Stimulated activated memory B cell treated with anti-CD40 and anti-IgM and Interleukin-4, amounts not matched to agents 10 μg/mL and 1 μg/mL and 100 μg/mL, for 72 hours (primary cell): ENCODE measurements around the gene LONP1.
"Not testable (repeated sequence)": the region's sequence is repeated elsewhere in the genome, so short reads cannot be mapped to it uniquely, and the experiment has no call there.

ENCODE experiments used
- ATAC-seq: fragments of 150-1000 bp; cut with Tn5 transposase; 2 replicates; pipeline ENCODE4 v1.10.0; 2021
- H3K27ac Mint-ChIP-seq: one replicate; pipeline ENCODE4 v1.8.0; 2022; ENCODE audit warnings: mild to moderate bottlenecking, mixed read lengths
- H3K27me3 Mint-ChIP-seq: one replicate; pipeline ENCODE4 v1.8.0; 2022; ENCODE audit warnings: mixed read lengths
- H3K36me3 Mint-ChIP-seq: one replicate; pipeline ENCODE4 v1.8.0; 2022; ENCODE audit warnings: mixed read lengths
- H3K4me1 Mint-ChIP-seq: one replicate; pipeline ENCODE4 v1.8.0; 2022; ENCODE audit warnings: mixed read lengths
- H3K4me3 Mint-ChIP-seq: one replicate; pipeline ENCODE4 v1.8.0; 2022; ENCODE audit warnings: mild to moderate bottlenecking, moderate library complexity, mixed read lengths
- H3K9me3 Mint-ChIP-seq: one replicate; pipeline ENCODE4 v1.8.0; 2022; ENCODE audit warnings: mixed read lengths

Gene LONP1, protein sequence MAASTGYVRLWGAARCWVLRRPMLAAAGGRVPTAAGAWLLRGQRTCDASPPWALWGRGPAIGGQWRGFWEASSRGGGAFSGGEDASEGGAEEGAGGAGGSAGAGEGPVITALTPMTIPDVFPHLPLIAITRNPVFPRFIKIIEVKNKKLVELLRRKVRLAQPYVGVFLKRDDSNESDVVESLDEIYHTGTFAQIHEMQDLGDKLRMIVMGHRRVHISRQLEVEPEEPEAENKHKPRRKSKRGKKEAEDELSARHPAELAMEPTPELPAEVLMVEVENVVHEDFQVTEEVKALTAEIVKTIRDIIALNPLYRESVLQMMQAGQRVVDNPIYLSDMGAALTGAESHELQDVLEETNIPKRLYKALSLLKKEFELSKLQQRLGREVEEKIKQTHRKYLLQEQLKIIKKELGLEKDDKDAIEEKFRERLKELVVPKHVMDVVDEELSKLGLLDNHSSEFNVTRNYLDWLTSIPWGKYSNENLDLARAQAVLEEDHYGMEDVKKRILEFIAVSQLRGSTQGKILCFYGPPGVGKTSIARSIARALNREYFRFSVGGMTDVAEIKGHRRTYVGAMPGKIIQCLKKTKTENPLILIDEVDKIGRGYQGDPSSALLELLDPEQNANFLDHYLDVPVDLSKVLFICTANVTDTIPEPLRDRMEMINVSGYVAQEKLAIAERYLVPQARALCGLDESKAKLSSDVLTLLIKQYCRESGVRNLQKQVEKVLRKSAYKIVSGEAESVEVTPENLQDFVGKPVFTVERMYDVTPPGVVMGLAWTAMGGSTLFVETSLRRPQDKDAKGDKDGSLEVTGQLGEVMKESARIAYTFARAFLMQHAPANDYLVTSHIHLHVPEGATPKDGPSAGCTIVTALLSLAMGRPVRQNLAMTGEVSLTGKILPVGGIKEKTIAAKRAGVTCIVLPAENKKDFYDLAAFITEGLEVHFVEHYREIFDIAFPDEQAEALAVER

GRCh38 chr19:5719961-5720790 is at the start of gene LONP1, which contains the start of gene CATSPERD:
Gene LONP1 (minus strand): TSS chr19:5720146. CDS start chr19:5720132, 14 bp downstream.
Gene CATSPERD (plus strand): TSS chr19:5720637. CDS start chr19:5720738, 101 bp downstream.
- peak within 1 kb of the TSS; percentile 94 for H3K4me3 Mint-ChIP-seq
- peak within 1 kb of the TSS; percentile 97 for H3K27ac Mint-ChIP-seq
- no peaks in the 10 kb centered on the region for H3K36me3 Mint-ChIP-seq
- ATAC-seq, result peak; percentile 96
- H3K4me1 Mint-ChIP-seq, result peaks cover 24% of the 10 kb centered on the region
- H3K27me3 Mint-ChIP-seq, result no peaks in the 10 kb centered on the region
- no peaks in the 10 kb centered on the region for H3K9me3 Mint-ChIP-seq

GRCh38 chr19:5767949-5768348 is 48.0 kb upstream of the LONP1 start:
- H3K4me3 Mint-ChIP-seq, result no peak overlapping the region
- ATAC-seq, result no peak
- peaks cover 10% of the 10 kb centered on the region for H3K27me3 Mint-ChIP-seq
- H3K36me3 Mint-ChIP-seq, result no peaks in the 10 kb centered on the region
- no peak overlapping the region for H3K27ac Mint-ChIP-seq
- H3K9me3 Mint-ChIP-seq, result peaks cover under 1% of the 10 kb centered on the region
- H3K4me1 Mint-ChIP-seq, result no peaks in the 10 kb centered on the region

DNA sequence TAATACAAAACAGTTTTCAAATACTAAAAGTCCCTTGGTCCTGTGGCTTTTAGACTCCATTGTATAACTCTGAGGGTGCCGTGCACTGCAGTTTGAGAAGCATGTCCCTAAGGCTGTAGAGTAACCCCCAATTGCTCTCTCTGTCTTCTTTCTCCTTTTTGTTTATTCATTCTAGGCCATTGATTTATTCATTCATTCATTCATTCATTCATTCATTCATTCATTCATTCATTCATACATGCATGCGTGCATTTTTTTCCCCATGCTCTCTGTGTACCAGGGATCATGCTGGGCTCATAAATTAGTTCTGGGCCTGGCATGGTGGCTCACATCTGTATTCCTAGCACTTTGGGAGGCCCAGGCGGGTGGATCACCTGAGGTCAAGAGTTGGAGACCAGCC is 45.3 kb upstream of the LONP1 start:
- Mint-ChIP-seq H3K4me3 (no peak overlapping the region), H3K27ac (no peak overlapping the region), H3K9me3 (peaks cover 8% of the 10 kb centered on the region), H3K4me1 (no peaks in the 10 kb centered on the region), H3K36me3 (no peaks in the 10 kb centered on the region), H3K27me3 (peaks cover 11% of the 10 kb centered on the region)
- no peak for ATAC-seq

DNA sequence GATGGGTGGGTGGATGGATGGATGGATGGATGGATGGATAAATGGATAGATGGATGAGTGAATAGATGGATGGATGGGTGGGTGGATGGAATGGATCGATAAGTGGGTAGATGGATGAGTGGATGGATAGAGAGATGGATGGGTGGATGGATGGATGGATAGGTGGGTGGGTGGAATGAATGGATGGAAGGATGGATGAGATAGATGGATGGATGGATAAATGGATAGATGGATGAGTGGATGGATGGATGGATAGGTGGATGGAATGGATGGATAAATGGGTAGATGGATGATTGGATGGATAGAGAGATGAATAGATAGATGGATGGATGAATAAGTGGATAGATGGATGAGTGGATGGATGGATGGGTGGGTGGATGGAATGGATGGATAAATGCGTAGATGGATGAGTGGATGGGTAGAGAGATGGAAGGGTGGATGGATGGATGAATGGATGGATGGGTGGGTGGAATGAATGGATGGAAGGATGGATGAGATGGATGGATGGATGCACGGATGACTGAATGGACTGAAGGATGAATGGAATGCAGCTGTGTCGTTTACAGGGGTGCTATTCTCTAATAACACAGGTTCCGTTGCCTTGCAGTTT is 42.8 kb upstream of the LONP1 start:
- Mint-ChIP-seq H3K36me3 (no peaks in the 10 kb centered on the region), H3K27ac (no peak overlapping the region), H3K9me3 (peaks cover 8% of the 10 kb centered on the region), H3K4me1 (no peaks in the 10 kb centered on the region), H3K27me3 (peaks cover 19% of the 10 kb centered on the region), H3K4me3 (no peak overlapping the region)
- no peak for ATAC-seq

DNA sequence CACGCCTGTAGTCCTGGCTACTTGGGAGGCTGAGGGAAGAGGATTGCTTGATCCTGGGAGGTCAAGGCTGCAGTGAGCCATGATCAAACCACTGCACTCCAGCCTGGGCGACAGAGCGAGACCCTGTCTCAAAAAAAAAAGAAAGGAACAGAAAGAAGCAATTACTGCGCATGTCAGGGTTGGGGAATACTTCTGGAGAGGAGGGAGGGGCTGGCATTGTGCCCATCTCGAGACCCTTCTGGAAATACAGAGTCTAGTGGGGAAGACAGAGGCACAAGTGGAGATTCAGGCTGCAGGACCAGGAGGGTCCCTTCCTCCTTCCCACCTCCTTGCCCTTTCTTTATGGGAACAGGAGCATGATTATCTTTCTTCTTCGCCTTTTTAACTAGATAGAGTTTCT is 33.8 kb upstream of the LONP1 start:
- Mint-ChIP-seq H3K36me3 (no peaks in the 10 kb centered on the region), H3K9me3 (no peaks in the 10 kb centered on the region), H3K27me3 (peaks cover 43% of the 10 kb centered on the region), H3K4me3 (no peak overlapping the region), H3K4me1 (no peaks in the 10 kb centered on the region), H3K27ac (no peak overlapping the region)
- ATAC-seq, result no peak

DNA sequence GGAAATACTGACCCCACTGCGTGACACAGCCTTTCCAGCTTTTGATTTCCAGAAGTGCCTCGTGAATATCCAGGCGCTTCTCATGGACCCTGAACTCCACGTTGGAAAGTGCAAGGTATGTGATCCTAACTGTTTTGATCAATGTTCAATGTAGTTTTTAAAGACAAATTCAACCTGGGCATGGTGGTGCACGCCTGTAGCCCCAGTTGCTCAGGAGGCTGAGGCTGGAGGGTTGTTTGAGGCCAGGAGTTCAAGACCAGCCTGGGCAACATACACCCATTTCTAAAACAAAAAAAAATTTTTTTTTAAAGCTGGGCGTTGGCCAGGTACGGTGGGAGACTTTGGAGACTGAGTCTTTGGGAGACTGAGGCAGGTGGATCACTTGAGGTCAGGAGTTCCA is 31.8 kb upstream of the LONP1 start:
- H3K4me1 Mint-ChIP-seq, result no peaks in the 10 kb centered on the region
- ATAC-seq, result no peak
- H3K9me3 Mint-ChIP-seq, result no peaks in the 10 kb centered on the region
- H3K27me3 Mint-ChIP-seq, result peaks cover 33% of the 10 kb centered on the region
- H3K36me3 Mint-ChIP-seq, result no peaks in the 10 kb centered on the region
- H3K27ac Mint-ChIP-seq, result no peak overlapping the region
- no peak overlapping the region for H3K4me3 Mint-ChIP-seq

DNA sequence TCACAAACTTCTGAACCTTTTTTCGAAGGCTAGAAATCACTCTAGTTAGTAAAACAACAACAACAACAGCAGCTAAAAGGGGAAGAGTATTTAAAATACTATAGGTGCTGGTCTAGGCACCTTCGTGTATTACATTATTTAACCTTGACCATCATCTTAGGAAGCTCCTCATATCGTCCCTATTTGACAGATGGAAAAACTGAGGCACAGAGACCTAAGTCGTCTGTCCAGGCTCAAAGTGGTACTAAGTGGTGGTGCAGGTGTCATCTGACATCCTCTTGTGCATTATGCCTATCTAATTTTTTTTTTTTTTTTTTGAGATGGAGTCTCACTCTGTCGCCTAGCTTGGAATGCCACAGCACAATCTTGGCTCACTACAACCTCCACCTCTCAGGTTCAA is 29.6 kb upstream of the LONP1 start:
- Mint-ChIP-seq H3K4me3 (no peak overlapping the region), H3K27me3 (peaks cover 24% of the 10 kb centered on the region), H3K36me3 (no peaks in the 10 kb centered on the region), H3K27ac (no peak overlapping the region), H3K9me3 (no peaks in the 10 kb centered on the region), H3K4me1 (no peaks in the 10 kb centered on the region)
- no peak for ATAC-seq

- H3K27ac Mint-ChIP-seq, result not testable (repeated sequence)
Observed at GRCh38 chr19:5748920-5749319, 29.0 kb upstream of the LONP1 start.

DNA sequence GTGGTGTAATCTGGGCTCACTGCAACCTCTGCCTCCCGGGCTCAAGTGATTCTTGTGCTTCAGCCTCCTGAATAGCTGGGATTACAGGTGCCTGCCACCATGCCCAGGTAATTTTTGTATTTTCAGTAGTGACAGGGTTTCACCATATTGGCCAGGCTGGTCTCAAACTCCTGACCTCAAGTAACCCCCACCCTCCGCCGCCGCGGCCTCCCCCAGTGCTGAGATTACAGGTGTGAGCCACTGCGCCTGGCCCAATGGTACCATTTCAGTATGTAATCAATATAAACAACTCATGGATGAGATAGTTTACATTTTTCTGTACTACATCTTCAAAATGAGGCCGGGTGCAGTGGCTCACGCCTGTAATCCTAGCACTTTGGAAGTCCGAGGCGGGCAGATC is 25.1 kb upstream of the LONP1 start:
- H3K27ac Mint-ChIP-seq, H3K4me3 Mint-ChIP-seq, H3K27me3 Mint-ChIP-seq, ATAC-seq, H3K9me3 Mint-ChIP-seq, H3K4me1 Mint-ChIP-seq, H3K36me3 Mint-ChIP-seq: not testable (repeated sequence)

More at GRCh38 chr19:5748920-5749319, 29.0 kb upstream of the LONP1 start:
- H3K36me3 Mint-ChIP-seq, H3K4me1 Mint-ChIP-seq, ATAC-seq, H3K9me3 Mint-ChIP-seq, H3K4me3 Mint-ChIP-seq: not testable (repeated sequence)
- H3K27me3 Mint-ChIP-seq, result peaks cover 18% of the 10 kb centered on the region

- ATAC-seq, result no peak
- peaks cover 6% of the 10 kb centered on the region for H3K9me3 Mint-ChIP-seq
- H3K36me3 Mint-ChIP-seq, result no peaks in the 10 kb centered on the region
- no peaks in the 10 kb centered on the region for H3K27me3 Mint-ChIP-seq
- no peak overlapping the region for H3K4me3 Mint-ChIP-seq
- no peaks in the 10 kb centered on the region for H3K4me1 Mint-ChIP-seq
- no peak overlapping the region for H3K27ac Mint-ChIP-seq
Observed at GRCh38 chr19:5743630-5744029, 23.7 kb upstream of the LONP1 start.

DNA sequence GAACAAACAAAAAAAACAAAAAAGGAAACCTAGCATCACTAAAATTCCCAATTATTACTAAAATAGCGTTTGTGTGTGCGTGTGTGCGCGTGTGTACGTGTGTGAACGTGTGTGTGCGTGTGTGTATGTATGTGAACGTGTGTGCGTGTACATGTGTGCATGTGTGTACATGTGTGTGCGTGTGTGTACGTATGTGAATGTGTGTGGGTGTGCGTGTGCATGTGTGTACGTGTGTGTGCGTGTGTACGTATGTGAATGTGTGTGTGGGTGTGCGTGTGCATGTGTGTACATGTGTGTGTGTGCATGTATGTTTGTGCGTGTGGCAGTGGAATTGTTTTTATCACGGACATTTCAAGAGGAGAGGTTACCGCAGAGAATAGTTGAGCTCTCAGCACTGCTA is 22.1 kb upstream of the LONP1 start:
- Mint-ChIP-seq H3K27ac (no peak overlapping the region), H3K9me3 (peaks cover 6% of the 10 kb centered on the region), H3K4me1 (no peaks in the 10 kb centered on the region), H3K4me3 (no peak overlapping the region), H3K36me3 (no peaks in the 10 kb centered on the region), H3K27me3 (no peaks in the 10 kb centered on the region)
- no peak for ATAC-seq

GRCh38 chr19:5738423-5738822 is 18.5 kb upstream of the LONP1 start:
- Mint-ChIP-seq H3K27ac (no peak overlapping the region), H3K4me1 (no peaks in the 10 kb centered on the region), H3K9me3 (peaks cover 6% of the 10 kb centered on the region), H3K27me3 (peaks cover 7% of the 10 kb centered on the region), H3K36me3 (no peaks in the 10 kb centered on the region), H3K4me3 (no peak overlapping the region)
- no peak for ATAC-seq

DNA sequence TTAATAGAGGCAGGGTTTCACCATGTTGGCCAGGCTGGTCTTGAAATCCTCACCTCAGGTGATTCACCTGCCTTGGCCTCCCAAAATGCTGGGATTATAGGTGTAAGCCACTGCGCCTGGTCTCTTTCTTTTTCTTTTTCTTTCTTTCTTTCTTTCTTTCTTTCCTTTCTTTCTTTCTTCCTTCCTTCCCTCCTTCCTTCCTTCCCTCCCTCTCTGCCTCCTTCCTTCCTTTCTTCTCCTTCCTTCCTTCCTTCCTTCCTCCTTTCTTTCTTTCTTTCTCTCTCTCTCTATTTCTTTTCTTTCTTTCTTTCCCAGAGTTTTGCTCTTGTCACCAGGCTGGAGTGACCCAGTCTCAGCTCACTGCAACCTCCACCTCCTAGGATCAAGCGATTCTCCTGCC is 13.2 kb upstream of the LONP1 start:
- not testable (repeated sequence) for H3K4me3 Mint-ChIP-seq, ATAC-seq, H3K4me1 Mint-ChIP-seq, H3K27ac Mint-ChIP-seq, H3K9me3 Mint-ChIP-seq, H3K36me3 Mint-ChIP-seq
- peaks cover 16% of the 10 kb centered on the region for H3K27me3 Mint-ChIP-seq

DNA sequence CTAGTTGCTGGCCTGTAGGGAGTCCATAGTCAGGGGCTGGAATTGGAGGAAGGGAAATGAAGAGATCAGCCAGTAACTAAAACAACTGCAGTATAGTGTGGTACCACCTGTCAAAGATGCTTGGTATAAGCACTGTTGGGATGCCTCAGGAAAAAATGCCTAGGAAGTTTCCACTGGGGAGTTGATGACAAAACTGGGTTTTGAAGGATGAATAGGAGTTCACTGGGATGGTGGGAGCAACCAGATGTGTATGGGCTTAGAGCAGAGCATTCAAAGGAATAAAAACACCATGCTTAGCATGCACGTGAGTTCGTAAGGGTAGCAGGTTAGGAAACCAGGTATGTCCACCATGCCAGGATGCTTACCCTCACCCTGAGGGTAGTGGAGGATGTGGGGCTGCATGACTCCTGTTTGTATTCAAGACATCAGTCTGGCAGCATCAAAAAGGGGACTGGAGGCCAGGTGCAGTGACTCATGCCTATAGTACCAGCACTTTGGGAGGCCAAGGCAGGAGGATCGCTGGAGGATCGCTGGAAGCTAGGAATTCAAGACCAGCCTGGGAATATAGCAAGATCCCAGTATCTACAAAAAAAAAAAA is 7.6 kb upstream of the LONP1 start:
- Mint-ChIP-seq H3K36me3 (no peaks in the 10 kb centered on the region), H3K4me3 (no peak overlapping the region), H3K27ac (no peak overlapping the region), H3K27me3 (peaks cover 9% of the 10 kb centered on the region), H3K4me1 (no peaks in the 10 kb centered on the region), H3K9me3 (peaks cover 5% of the 10 kb centered on the region)
- ATAC-seq, result no peak
